B cell (primary cell): Measurements from ENCODE around the gene TRPV2.

Experiments
- EZH2 ChIP-seq: IDR thresholded peaks from 2 replicates; pipeline ENCODE4 v1.6.1; 2012; ENCODE audit warnings: borderline replicate concordance, low read depth, mild to moderate bottlenecking, moderate library complexity, low read length; ENCODE audit not compliant: insufficient read depth, poor library complexity, severe bottlenecking
- TF ChIP-seq, protein P1 (sequence below): fragments of 200-600 bp; IDR thresholded peaks from one replicate; pipeline ENCODE4 v1.8.0; 2022; ENCODE audit warnings: antibody characterized with exemption, mild to moderate bottlenecking

DNA sequence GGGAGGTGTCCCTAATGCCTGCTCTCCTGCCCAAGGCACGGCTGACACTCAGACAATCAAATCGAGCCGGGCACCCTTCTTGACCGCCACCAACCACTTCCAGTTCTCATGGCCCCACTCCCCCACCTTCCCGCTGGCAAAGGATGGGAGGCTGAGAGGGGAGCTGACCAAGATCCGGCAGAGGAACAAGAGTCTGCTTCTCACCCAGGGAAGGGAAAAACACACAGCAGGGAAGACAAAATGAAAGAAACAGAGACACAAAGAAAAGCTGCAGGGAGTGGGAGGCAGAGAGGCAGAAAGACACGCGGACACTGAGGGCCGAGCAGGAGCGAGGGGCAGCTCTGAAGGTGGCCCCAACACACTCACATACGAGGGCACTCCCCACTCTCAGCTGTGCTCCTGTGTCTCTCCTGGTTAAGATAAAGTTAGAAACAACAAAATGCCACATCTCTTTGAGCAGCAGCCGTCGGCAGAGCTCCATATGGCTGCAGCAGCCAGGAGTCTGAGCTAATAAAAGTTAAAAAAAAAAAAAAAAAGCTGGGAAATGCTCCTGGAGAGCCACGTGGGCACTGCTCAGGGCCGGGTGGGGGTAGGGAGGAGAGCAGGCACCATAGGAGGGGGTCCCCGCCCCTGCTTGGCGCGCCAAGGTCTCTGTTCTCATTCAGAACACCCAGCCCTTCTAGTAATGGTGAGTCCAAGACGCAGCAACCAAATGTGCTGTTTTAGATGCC, 69.2 kb downstream of the TRPV2 start:
- TF ChIP-seq, protein P1, sequence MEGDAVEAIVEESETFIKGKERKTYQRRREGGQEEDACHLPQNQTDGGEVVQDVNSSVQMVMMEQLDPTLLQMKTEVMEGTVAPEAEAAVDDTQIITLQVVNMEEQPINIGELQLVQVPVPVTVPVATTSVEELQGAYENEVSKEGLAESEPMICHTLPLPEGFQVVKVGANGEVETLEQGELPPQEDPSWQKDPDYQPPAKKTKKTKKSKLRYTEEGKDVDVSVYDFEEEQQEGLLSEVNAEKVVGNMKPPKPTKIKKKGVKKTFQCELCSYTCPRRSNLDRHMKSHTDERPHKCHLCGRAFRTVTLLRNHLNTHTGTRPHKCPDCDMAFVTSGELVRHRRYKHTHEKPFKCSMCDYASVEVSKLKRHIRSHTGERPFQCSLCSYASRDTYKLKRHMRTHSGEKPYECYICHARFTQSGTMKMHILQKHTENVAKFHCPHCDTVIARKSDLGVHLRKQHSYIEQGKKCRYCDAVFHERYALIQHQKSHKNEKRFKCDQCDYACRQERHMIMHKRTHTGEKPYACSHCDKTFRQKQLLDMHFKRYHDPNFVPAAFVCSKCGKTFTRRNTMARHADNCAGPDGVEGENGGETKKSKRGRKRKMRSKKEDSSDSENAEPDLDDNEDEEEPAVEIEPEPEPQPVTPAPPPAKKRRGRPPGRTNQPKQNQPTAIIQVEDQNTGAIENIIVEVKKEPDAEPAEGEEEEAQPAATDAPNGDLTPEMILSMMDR, result no peak
- TF ChIP-seq EZH2, result no peak
